ENCODE measurements around the gene GALT. TPM values are rescaled to one million over a fixed set of nuclear protein-coding genes. Genes with fewer than 3 reads are reported as not detected.

GALT gene
- total and polyA plus RNA-seq, 2 of the 4 experiments (the other 2 are of a cell fraction): 15.8 to 34.6 TPM

- Histone ChIP-seq H3K79me1 (ENCODE audit: low read depth in 1 of 2, low read length in 2 of 2) (peaks cover 13 to 36% of the 10 kb centered on the region in 2 experiments), H4K20me1 (ENCODE audit: insufficient read depth, low read length) (peaks cover 9% of the 10 kb centered on the region; the same call in 1 of the 2 replicates), H4K5ac (ENCODE audit: low read depth, low read length) (no peak overlapping the region), H2BK120ac (ENCODE audit: low read depth, low read length) (no peak overlapping the region), H3K9me1 (ENCODE audit: insufficient read depth, low read length) (peaks cover 16% of the 10 kb centered on the region; the same call in 1 of the 2 replicates), H3K36me3 (ENCODE audit: control insufficient read depth, insufficient read depth, low read length) (peaks cover 6% of the 10 kb centered on the region), H3K9me3 (ENCODE audit: control insufficient read depth, insufficient read depth, low read length) (no peaks in the 10 kb centered on the region), H2BK20ac (ENCODE audit: low read depth, low read length) (no peak overlapping the region), H2BK15ac (ENCODE audit: low read depth, low read length) (no peak overlapping the region), H3K9ac (ENCODE audit: low read depth, low read length) (no peak overlapping the region), H3K56ac (ENCODE audit: extremely low read depth, insufficient read depth, low read length) (no peak overlapping the region), H3K4me3 (ENCODE audit: insufficient read depth, low read depth, low read length) (no peak overlapping the region), H2BK5ac (ENCODE audit: low read depth, low read length, poor library complexity, severe bottlenecking) (no peak overlapping the region), H3K27me3 (ENCODE audit: control insufficient read depth, insufficient read depth, low read length) (peaks cover 23% of the 10 kb centered on the region), H3K18ac (ENCODE audit: low read depth, low read length) (no peak overlapping the region), H3K4me2 (ENCODE audit: low read depth, low read length) (no peak overlapping the region), H3K4me1 (ENCODE audit: control insufficient read depth, insufficient read depth, low read length) (peaks cover 6% of the 10 kb centered on the region), H3K4ac (ENCODE audit: low read depth, low read length) (no peak overlapping the region), H3K23ac (ENCODE audit: low read depth, low read length) (no peak overlapping the region), H4K91ac (ENCODE audit: insufficient read depth, low read depth, low read length) (no peak overlapping the region), H2AK9ac (replicated peaks; ENCODE audit: low read depth, low read length, poor library complexity) (peak overlapping the region; percentile 79), H3K14ac (replicated peaks; ENCODE audit: low read depth, low read length) (no peak overlapping the region), H3K27ac (ENCODE audit: insufficient read depth, low read length) (no peak overlapping the region), H4K8ac (ENCODE audit: low read depth in 2 of 2, low read length in 2 of 2) (no peak overlapping the region), H2AK5ac (ENCODE audit: low read depth, low read length) (no peak overlapping the region), H2AFZ (replicated peaks; ENCODE audit: low read length, poor library complexity) (peak overlapping the region; percentile 39)
- dilution Hi-C loops (cut with HindIII; ENCODE audit: low sequenced_read_pairs, unreplicated experiment): no loop called here
- DNase-seq (peak; percentile 64), ATAC-seq (ENCODE audit: low read depth) (peak; percentile 31)
- CTCF ChIA-PET: interaction anchor here (0.6 to 1.7 kb wide), 6 partner anchors 13 to 91 kb away, joined by 3 to 16 read pairs (median 5); partner anchors contain the start of genes DCTN3, GALT and RPP25L
- in situ Hi-C loops (cut with MboI; ENCODE audit: low sequenced_read_pairs): no loop called here
- POLR2A ChIA-PET (ENCODE audit: unreplicated experiment): interaction anchor here (0.5 kb wide), 1 partner anchor 300 kb away, joined by 8 read pairs; no protein-coding TSS in a partner anchor
- 25% methylated on average over 1 of the region's 3 CpGs; no CpG with 5 or more reads in 1 of the 2 experiments for WGBS, 2 experiments (ENCODE audit: extremely low coverage in 2 of 2, insufficient read length in 1 of 2)
- BruUV-seq (replicated peaks): no TSS peak
- intact Hi-C loops (cut with micrococcal nuclease): loop anchor here (1.0 kb wide), 2 partner anchors 22 to 86 kb away; partner anchors contain the start of gene RPP25L
- TF ChIP-seq MAFK (IDR thresholded peaks at IDR 0.05; ENCODE audit: low read depth, low read length) (no peak), BHLHE40 (IDR thresholded peaks at IDR 0.05; ENCODE audit: low read depth, low read length) (no peak), NFE2L2 (IDR thresholded peaks at IDR 0.05; ENCODE audit: low read depth, low read length) (no peak), RFX5 (IDR thresholded peaks at IDR 0.05; ENCODE audit: low read depth, low read length) (no peak), CTCF (conservative IDR thresholded peaks at IDR 0.05; ENCODE audit: low read depth, low read length) (peak; percentile 84), FOS (IDR thresholded peaks at IDR 0.05; ENCODE audit: low read depth, low read length) (no peak), RCOR1 (IDR thresholded peaks at IDR 0.05; ENCODE audit: insufficient replicate concordance, low read length) (no peak), RAD21 (IDR thresholded peaks at IDR 0.05; ENCODE audit: low read length) (peak; percentile 78), CEBPB (IDR thresholded peaks at IDR 0.05; ENCODE audit: low read depth, low read length) (no peak), POLR2A (IDR thresholded peaks at IDR 0.05; ENCODE audit: low read depth, low read length) (no peak), MXI1 (IDR thresholded peaks at IDR 0.05; ENCODE audit: borderline replicate concordance, low read depth, low read length) (no peak), MAZ (IDR thresholded peaks at IDR 0.05; ENCODE audit: borderline replicate concordance, low read depth, low read length) (peak; percentile 21; the same call in 1 of the 2 replicates), USF2 (IDR thresholded peaks at IDR 0.05; ENCODE audit: low read depth, low read length) (no peak), ELK1 (IDR thresholded peaks at IDR 0.05; ENCODE audit: borderline replicate concordance, low read depth, low read length) (no peak)
Measured at GRCh38 chr9:34633851-34634550, 12.5 kb upstream of the GALT start.
